AG09319 (cell line): Measurements from ENCODE around the gene AFAP1L2.

Experiments
- DNase-seq: peaks from one replicate; pipeline ENCODE4 v3.0.0-alpha.2; 2010; ENCODE audit warnings: low read depth; ENCODE audit errors: extremely low read depth
- CTCF ChIP-seq: IDR thresholded peaks from 2 replicates; pipeline ENCODE4 v1.5.1; 2011; ENCODE audit warnings: low read depth, mild to moderate bottlenecking, inconsistent platforms, low read length, moderate library complexity

AFAP1L2 gene

GRCh38 chr10:114408112-114408967 is 4.0 kb upstream of the AFAP1L2 start:
- TF ChIP-seq CTCF = no peak
- DNase-seq = no peak

- no peak for DNase-seq
- no peak for TF ChIP-seq CTCF
These were observed 2.2 kb upstream of the AFAP1L2 start for GRCh38 chr10:114406455-114406854.

GRCh38 chr10:114405011-114405350 is 679 bp upstream of the AFAP1L2 start:
- no peak for DNase-seq
- no peak for TF ChIP-seq CTCF

- peak; percentile 9; the same call in 1 of the 2 replicates for TF ChIP-seq CTCF
- no peak for DNase-seq
These were observed 651 bp downstream of the AFAP1L2 start for GRCh38 chr10:114403541-114404161.

GRCh38 chr10:114402871-114403540 is 1.3 kb downstream of the AFAP1L2 start:
- DNase-seq = no peak
- TF ChIP-seq CTCF = no peak

- no peak for DNase-seq
- no peak for TF ChIP-seq CTCF
These were observed 2.1 kb downstream of the AFAP1L2 start for GRCh38 chr10:114402233-114402632.
